ENCODE data around the gene APOBEC3F.
"Not testable (repeated sequence)": the region's sequence is repeated elsewhere in the genome, so short reads cannot be mapped to it uniquely, and the experiment has no call there.

GRCh38 chr22:38992871-38993371 lies 47.7 kb upstream of the APOBEC3F start:
- TF ChIP-seq CTCF, POLR2A, POLR2AphosphoS5 (IDR thresholded peaks at IDR 0.05): not testable (repeated sequence)
